ENCODE data around the gene USP37.

The USP37 gene

GRCh38 chr2:218569661-218570500, 1.7 kb upstream of the USP37 start:
- no peak for DNase-seq (ENCODE audit: low read depth, low spot score)
- Histone ChIP-seq H3K36me3 (ENCODE audit: insufficient read depth, insufficient read length, low read length) (peaks cover 64% of the 10 kb centered on the region), H3K9ac (ENCODE audit: insufficient read length, low read depth) (peak overlapping the region; percentile 88), H3K9me3 (ENCODE audit: insufficient read depth, low read length) (no peaks in the 10 kb centered on the region), H3K4me3 (ENCODE audit: insufficient read length, low read depth) (peak overlapping the region; percentile 86), H3K27me3 (ENCODE audit: insufficient read depth, insufficient read length) (no peaks in the 10 kb centered on the region), H3K4me1 (ENCODE audit: insufficient read depth, insufficient read length) (no peaks in the 10 kb centered on the region)
- TF ChIP-seq ZNF274 (IDR thresholded peaks at IDR 0.05; ENCODE audit: low read depth, low read length) (no peak), YY1 (IDR thresholded peaks at IDR 0.05; ENCODE audit: insufficient read depth, insufficient read length) (no peak), SUZ12 (IDR thresholded peaks at IDR 0.05; ENCODE audit: extremely low read depth, insufficient read depth, insufficient read length) (no peak)

DNA sequence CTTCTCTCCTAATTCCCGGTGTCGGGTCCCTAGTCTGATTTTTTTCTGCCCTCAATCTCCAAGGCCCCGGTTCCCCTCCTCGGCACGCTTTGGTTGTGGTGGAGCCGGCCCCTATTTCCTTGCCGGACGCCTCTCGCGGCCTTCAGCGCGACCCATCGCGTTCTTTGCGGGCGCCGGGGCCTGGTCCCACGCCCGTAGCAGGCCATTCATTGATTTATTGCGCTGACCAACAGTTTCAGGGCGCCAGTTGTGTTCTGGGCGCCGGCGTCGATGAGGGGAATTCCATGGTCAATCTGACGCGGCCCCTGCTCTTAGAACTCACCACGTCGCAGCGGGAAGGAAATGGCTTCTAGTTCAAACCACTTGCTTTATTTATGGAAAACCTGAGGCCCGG, 884 bp upstream of the USP37 start:
- Histone ChIP-seq H3K9me3 (ENCODE audit: insufficient read depth, low read length) (no peaks in the 10 kb centered on the region), H3K4me3 (ENCODE audit: insufficient read length, low read depth) (peak overlapping the region; percentile 86), H3K4me1 (ENCODE audit: insufficient read depth, insufficient read length) (no peaks in the 10 kb centered on the region), H3K9ac (ENCODE audit: insufficient read length, low read depth) (peak overlapping the region; percentile 88), H3K36me3 (ENCODE audit: insufficient read depth, insufficient read length, low read length) (peaks cover 64% of the 10 kb centered on the region), H3K27me3 (ENCODE audit: insufficient read depth, insufficient read length) (no peaks in the 10 kb centered on the region)
- TF ChIP-seq YY1 (IDR thresholded peaks at IDR 0.05; ENCODE audit: insufficient read depth, insufficient read length) (no peak), SUZ12 (IDR thresholded peaks at IDR 0.05; ENCODE audit: extremely low read depth, insufficient read depth, insufficient read length) (no peak), ZNF274 (IDR thresholded peaks at IDR 0.05; ENCODE audit: low read depth, low read length) (no peak)
- DNase-seq (ENCODE audit: low read depth, low spot score) = peak; percentile 25

DNA sequence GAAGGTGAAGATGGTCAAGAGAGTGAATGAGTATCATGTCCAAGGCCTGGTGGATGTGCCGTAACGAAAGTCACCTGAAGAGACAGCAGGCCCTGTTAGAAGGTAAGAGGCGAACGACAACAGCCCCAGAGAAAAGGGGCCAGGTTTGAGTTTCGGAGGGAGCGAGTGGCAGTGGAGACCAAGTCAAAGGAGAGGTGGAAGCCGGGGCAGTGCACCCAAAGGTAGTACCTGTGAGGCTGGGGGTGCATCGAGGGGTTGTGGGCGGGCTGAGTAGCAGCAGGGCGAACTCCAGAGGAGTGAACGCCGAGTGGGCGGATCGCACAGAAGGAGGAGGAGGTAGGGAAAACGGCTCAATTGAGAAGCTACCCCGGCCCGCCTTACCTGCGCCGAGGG, 358 bp downstream of the USP37 start:
- H3K4me3 ChIP-seq (ENCODE audit: insufficient read length, low read depth) = peak overlapping the region; percentile 83
- no peaks in the 10 kb centered on the region for H3K9me3 ChIP-seq (ENCODE audit: insufficient read depth, low read length)
- H3K4me1 ChIP-seq (ENCODE audit: insufficient read depth, insufficient read length) = no peaks in the 10 kb centered on the region
- peaks cover 59% of the 10 kb centered on the region for H3K36me3 ChIP-seq (ENCODE audit: insufficient read depth, insufficient read length, low read length)
- H3K27me3 ChIP-seq (ENCODE audit: insufficient read depth, insufficient read length) = no peaks in the 10 kb centered on the region
- H3K9ac ChIP-seq (ENCODE audit: insufficient read length, low read depth) = peak overlapping the region; percentile 94
- no peak for DNase-seq (ENCODE audit: low read depth, low spot score)
- TF ChIP-seq SUZ12 (IDR thresholded peaks at IDR 0.05; ENCODE audit: extremely low read depth, insufficient read depth, insufficient read length) (no peak), ZNF274 (IDR thresholded peaks at IDR 0.05; ENCODE audit: low read depth, low read length) (no peak), YY1 (IDR thresholded peaks at IDR 0.05; ENCODE audit: insufficient read depth, insufficient read length) (no peak)

DNA sequence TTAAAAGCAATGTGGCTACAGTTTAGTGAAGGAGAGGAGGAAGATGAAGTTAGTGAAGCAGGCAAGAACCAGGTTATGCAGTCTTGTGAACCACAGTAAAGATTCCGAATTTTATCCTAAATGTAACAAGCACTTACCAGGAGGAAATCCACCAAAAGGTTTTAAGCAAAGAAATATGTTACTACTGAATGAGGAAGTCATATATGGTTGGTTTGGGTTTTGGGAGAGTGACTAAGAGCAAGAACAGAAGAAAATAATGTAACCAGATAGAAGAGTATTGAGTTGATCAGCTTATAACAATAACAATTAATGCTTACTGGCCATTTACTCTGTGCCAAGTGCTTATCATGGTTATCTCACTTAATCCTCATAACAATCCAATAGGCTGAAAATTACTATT, 1.9 kb downstream of the USP37 start:
- no peaks in the 10 kb centered on the region for H3K9me3 ChIP-seq (ENCODE audit: insufficient read depth, low read length)
- TF ChIP-seq ZNF274 (IDR thresholded peaks at IDR 0.05; ENCODE audit: low read depth, low read length) (no peak), SUZ12 (IDR thresholded peaks at IDR 0.05; ENCODE audit: extremely low read depth, insufficient read depth, insufficient read length) (no peak), YY1 (IDR thresholded peaks at IDR 0.05; ENCODE audit: insufficient read depth, insufficient read length) (no peak)
- H3K27me3 ChIP-seq (ENCODE audit: insufficient read depth, insufficient read length) = no peaks in the 10 kb centered on the region
- no peak overlapping the region for H3K9ac ChIP-seq (ENCODE audit: insufficient read length, low read depth)
- H3K4me1 ChIP-seq (ENCODE audit: insufficient read depth, insufficient read length) = no peaks in the 10 kb centered on the region
- no peak overlapping the region for H3K4me3 ChIP-seq (ENCODE audit: insufficient read length, low read depth)
- H3K36me3 ChIP-seq (ENCODE audit: insufficient read depth, insufficient read length, low read length) = peaks cover 55% of the 10 kb centered on the region
- no peak for DNase-seq (ENCODE audit: low read depth, low spot score)

- no peak overlapping the region for H3K9ac ChIP-seq (ENCODE audit: insufficient read length, low read depth)
- H3K27me3 ChIP-seq (ENCODE audit: insufficient read depth, insufficient read length) = no peaks in the 10 kb centered on the region
- DNase-seq (ENCODE audit: low read depth, low spot score) = no peak
- no peaks in the 10 kb centered on the region for H3K4me1 ChIP-seq (ENCODE audit: insufficient read depth, insufficient read length)
- peaks cover 61% of the 10 kb centered on the region for H3K36me3 ChIP-seq (ENCODE audit: insufficient read depth, insufficient read length, low read length)
- TF ChIP-seq ZNF274 (IDR thresholded peaks at IDR 0.05; ENCODE audit: low read depth, low read length) (no peak), SUZ12 (IDR thresholded peaks at IDR 0.05; ENCODE audit: extremely low read depth, insufficient read depth, insufficient read length) (no peak), YY1 (IDR thresholded peaks at IDR 0.05; ENCODE audit: insufficient read depth, insufficient read length) (no peak)
- no peaks in the 10 kb centered on the region for H3K9me3 ChIP-seq (ENCODE audit: insufficient read depth, low read length)
- H3K4me3 ChIP-seq (ENCODE audit: insufficient read length, low read depth) = no peak overlapping the region
Measured at GRCh38 chr2:218564056-218564455, 4.1 kb downstream of the USP37 start.

DNA sequence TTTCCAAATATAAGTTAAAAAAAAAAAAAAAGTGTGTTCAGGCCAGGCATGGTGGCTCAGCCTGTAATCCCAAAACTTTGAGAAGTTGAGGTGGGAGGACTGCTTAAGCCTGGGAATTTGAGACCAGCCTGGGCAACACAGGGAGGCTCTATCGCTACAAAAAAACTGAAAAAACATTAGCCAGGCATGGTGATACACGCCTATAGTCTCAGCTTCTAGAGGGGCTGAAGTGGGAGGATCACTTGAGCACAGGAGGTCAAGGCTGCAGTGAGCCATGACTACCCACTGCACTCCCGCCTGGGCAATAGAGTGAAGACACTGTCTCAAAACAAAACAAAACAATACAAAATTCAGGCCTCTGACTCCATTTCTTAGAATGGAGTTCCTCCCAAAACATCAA, 9.2 kb downstream of the USP37 start:
- peaks cover 62% of the 10 kb centered on the region for H3K36me3 ChIP-seq (ENCODE audit: insufficient read depth, insufficient read length, low read length)
- no peak for DNase-seq (ENCODE audit: low read depth, low spot score)
- H3K4me3 ChIP-seq (ENCODE audit: insufficient read length, low read depth) = no peak overlapping the region
- H3K27me3 ChIP-seq (ENCODE audit: insufficient read depth, insufficient read length) = no peaks in the 10 kb centered on the region
- H3K9ac ChIP-seq (ENCODE audit: insufficient read length, low read depth) = no peak overlapping the region
- H3K4me1 ChIP-seq (ENCODE audit: insufficient read depth, insufficient read length) = no peaks in the 10 kb centered on the region
- no peak for TF ChIP-seq YY1 (IDR thresholded peaks at IDR 0.05; ENCODE audit: insufficient read depth, insufficient read length)
- no peak for TF ChIP-seq SUZ12 (IDR thresholded peaks at IDR 0.05; ENCODE audit: extremely low read depth, insufficient read depth, insufficient read length)
- TF ChIP-seq ZNF274 (IDR thresholded peaks at IDR 0.05; ENCODE audit: low read depth, low read length) = no peak
- H3K9me3 ChIP-seq (ENCODE audit: insufficient read depth, low read length) = no peaks in the 10 kb centered on the region

DNA sequence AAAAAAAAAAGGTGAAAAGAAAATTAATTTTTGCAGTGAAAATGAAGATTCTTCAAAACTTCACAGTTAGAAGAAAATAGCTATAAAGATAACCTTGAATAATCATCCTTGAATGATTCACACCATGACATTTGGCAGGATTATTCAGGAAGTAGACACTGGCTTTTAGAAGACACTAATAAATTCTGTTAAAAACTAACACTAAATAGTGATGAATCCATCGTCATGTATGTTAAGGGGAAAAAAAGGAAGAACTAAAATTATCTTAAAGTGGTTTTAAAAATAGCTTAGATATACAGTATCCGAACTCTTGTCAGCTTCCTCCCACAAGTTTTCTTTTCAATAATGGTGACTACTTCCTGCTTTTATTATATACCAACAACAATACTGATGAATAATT, 10.2 kb downstream of the USP37 start:
- no peak for DNase-seq (ENCODE audit: low read depth, low spot score)
- no peaks in the 10 kb centered on the region for H3K9me3 ChIP-seq (ENCODE audit: insufficient read depth, low read length)
- no peaks in the 10 kb centered on the region for H3K4me1 ChIP-seq (ENCODE audit: insufficient read depth, insufficient read length)
- peaks cover 66% of the 10 kb centered on the region for H3K36me3 ChIP-seq (ENCODE audit: insufficient read depth, insufficient read length, low read length)
- TF ChIP-seq YY1 (IDR thresholded peaks at IDR 0.05; ENCODE audit: insufficient read depth, insufficient read length) (no peak), ZNF274 (IDR thresholded peaks at IDR 0.05; ENCODE audit: low read depth, low read length) (no peak), SUZ12 (IDR thresholded peaks at IDR 0.05; ENCODE audit: extremely low read depth, insufficient read depth, insufficient read length) (no peak)
- no peak overlapping the region for H3K9ac ChIP-seq (ENCODE audit: insufficient read length, low read depth)
- H3K27me3 ChIP-seq (ENCODE audit: insufficient read depth, insufficient read length) = no peaks in the 10 kb centered on the region
- H3K4me3 ChIP-seq (ENCODE audit: insufficient read length, low read depth) = no peak overlapping the region

All from NT2/D1 (cell line).